HFF-Myc (cell line): ENCODE data around the gene CDH24.

Experiments used
- DNase-seq: peaks from one replicate; pipeline ENCODE4 v3.0.0-alpha.2; 2011; ENCODE audit warnings: low read depth; ENCODE audit errors: extremely low read depth
- H3K4me3 ChIP-seq: replicated peaks from 2 replicates; pipeline ENCODE4 v1.5.1; 2011; ENCODE audit warnings: low read depth, mild to moderate bottlenecking, control low read depth, low read length
- TF ChIP-seq, protein P1 (sequence below): IDR thresholded peaks from 2 replicates; pipeline ENCODE4 v1.5.1; 2012; ENCODE audit warnings: mild to moderate bottlenecking, low read depth, low read length, control low read depth; ENCODE audit errors: missing control alignments

Gene CDH24

DNA sequence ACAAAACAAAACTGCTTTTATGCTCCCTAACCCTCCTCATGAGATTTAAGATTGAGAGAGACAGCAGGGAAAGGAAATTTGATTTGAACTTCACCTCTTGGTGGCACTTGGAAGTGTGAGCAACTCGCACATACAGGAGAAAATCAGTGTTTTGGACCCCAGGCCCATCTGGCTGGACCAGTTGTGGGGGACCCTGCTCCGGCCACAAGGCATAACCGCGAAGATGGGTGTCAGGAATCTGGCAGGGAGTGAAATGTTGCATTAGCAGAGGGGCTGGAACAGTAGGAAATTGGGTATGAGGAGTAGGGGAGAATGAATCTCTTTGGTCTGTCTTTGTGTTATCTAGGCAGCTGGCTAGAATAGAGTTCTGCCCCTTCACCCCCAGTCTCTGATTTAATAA lies 46.3 kb upstream of the CDH24 start:
- TF ChIP-seq, protein P1, sequence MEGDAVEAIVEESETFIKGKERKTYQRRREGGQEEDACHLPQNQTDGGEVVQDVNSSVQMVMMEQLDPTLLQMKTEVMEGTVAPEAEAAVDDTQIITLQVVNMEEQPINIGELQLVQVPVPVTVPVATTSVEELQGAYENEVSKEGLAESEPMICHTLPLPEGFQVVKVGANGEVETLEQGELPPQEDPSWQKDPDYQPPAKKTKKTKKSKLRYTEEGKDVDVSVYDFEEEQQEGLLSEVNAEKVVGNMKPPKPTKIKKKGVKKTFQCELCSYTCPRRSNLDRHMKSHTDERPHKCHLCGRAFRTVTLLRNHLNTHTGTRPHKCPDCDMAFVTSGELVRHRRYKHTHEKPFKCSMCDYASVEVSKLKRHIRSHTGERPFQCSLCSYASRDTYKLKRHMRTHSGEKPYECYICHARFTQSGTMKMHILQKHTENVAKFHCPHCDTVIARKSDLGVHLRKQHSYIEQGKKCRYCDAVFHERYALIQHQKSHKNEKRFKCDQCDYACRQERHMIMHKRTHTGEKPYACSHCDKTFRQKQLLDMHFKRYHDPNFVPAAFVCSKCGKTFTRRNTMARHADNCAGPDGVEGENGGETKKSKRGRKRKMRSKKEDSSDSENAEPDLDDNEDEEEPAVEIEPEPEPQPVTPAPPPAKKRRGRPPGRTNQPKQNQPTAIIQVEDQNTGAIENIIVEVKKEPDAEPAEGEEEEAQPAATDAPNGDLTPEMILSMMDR = no peak
- DNase-seq = no peak

DNA sequence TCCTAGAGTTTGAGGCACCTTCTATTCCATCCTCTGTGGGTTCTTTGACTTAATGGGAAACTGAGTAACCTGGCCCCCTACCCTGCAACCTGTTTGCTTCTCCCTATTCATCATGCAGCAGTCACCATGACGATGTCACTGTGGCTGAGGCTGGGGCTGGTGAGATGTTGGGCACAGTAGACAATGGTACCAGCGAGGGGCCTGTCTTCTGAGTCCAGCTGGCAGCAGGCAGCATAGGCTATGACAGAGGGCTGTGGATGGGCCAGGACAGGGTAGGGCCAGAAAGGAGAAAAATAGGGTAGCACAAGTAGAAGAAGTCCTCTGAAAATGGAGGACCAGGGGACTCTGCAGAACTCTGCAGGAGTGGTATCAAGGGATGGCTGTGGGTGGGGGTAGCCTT lies 45.5 kb upstream of the CDH24 start:
- TF ChIP-seq, protein P1 = no peak
- no peak for DNase-seq
- H3K4me3 ChIP-seq = no peak overlapping the region

More for the DNA sequence above, 46.3 kb upstream of the CDH24 start:
- no peak overlapping the region for H3K4me3 ChIP-seq

DNA sequence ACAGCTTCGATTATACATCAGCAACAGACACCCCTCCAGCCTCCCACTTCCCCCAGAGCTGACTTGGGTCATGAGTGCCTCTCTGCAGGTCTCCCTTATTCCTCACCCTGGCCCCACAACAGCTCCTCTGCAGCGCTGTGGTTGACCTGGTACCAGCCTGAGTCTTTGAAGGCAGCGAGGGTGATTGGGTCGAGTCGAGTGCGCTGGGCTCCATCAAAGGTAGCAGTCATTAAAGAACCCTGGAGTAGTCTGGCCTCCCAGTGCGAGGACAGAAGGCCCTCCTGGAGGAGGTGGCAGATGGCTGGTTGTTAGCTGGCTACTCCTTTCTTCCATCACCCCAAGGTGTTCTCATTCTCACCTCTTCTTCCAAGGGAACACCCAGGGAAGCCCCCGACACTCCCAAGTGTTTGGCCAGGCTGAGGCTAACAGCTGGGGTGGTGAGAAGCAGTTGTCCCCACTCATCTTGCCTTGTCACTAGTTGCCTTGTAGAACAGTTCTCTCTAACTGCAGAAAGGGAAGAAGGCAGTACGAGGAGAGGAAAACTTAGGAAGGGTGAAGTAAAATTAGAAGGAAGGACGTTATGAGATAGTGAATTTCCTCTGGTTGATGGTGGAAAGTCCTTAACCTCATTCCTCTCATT lies 44.8 kb upstream of the CDH24 start:
- no peak overlapping the region for H3K4me3 ChIP-seq
- TF ChIP-seq, protein P1 = no peak
- no peak for DNase-seq

DNA sequence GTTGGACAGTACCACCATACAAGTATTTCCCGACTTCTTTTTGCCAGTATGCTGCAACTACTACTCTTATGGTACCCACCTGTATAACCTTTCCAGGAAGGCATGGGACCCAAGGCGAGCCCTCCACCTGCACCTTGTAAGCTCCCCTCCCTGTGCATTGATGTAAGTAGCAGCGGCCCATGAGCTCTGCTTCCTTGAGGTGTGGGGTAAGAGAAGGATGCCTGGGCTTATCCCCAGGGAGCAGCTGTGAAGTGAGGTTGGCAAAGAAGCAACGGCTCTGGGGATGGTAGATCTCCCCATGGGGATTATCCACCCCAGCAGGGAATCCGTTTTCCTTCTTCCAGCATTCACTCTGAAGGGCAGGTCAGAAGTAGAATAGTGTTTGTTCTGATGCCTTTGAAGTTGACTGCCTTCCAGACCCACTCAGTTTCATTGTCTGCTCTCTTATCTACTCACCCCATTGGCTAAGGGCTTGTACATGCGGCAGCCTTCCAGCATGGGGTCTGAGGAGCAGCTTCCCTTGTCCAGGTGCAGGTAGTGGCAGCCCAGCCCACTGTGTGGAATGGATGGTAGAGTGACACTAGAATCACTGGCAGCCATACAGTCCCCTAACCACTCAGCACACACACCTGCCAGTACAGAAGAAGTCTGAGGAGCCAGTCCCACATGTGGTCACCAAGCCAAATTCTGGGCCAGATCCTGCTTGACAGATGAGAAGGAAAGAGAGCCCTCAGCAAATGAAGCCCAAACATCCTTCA lies 44.1 kb upstream of the CDH24 start:
- no peak for DNase-seq
- no peak overlapping the region for H3K4me3 ChIP-seq
- TF ChIP-seq, protein P1 = no peak

DNA sequence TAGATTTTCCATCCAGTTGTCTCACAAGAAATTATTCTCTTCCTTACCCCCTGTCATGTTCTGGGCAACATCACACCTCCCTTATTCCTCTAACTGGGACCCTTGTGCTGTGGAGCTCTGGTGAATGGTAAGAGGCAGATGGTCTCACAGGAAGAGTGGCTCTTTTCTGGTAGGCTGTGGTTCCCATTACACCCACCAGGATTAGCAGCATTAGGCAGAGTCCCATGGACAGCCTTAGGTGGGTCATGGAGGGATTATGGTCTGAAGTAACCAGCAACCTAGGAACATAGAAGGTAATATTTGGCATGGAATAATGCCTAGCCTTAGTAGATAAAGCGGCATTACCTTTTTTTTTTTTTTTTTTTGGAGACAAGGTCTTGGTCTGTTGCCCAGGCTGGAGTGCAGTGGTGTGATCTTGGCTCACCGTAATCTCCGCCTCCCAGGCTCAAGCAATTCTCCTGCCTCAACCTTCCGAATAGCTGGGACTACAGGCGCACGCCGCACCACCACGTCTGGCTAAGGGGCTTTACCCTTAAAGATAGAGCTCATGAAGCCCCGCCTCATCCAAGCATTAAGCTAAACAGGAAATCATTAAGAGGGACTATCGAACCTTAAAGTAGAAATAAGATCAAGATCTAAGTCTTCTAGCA lies 42.0 kb upstream of the CDH24 start:
- TF ChIP-seq, protein P1 = no peak
- H3K4me3 ChIP-seq = no peak overlapping the region
- no peak for DNase-seq

DNA sequence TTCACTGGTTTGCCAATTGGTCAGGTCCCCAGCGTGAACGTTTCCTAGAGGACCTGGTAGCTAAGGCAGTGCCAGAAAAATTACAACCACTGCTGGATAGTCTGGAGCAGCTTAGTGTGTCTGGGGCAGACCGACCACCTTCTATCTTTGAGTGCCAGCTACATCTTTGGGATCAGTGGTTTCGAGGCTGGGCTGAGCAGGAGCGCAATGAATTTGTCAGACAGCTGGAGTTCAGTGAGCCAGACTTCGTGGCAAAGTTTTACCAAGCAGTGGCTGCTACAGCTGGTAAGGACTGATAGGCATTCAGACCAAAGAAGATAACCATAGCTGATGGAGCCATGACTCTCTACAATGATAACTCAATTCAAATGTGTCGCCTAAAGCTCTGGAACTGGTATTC lies 40.5 kb upstream of the CDH24 start:
- TF ChIP-seq, protein P1 = no peak
- DNase-seq = no peak
- no peak overlapping the region for H3K4me3 ChIP-seq
